Right lobe of liver (tissue), 4 donors: ENCODE measurements around the gene LCTL.

Experiments used
- CTCF ChIP-seq, 4 donors: fragments of 200-600 bp in 3 of 4; fragments of 450-650 bp in 1 of 4; IDR thresholded peaks; one replicate each; pipeline versions ENCODE4 v1.5.1 to v1.8.0; 2016 to 2022; ENCODE audit warnings: antibody characterized with exemption in 4 of 4, mild to moderate bottlenecking in 2 of 4
- POLR2A ChIP-seq: fragments of 450-650 bp; IDR thresholded peaks from one replicate; pipeline ENCODE4 v1.6.1; 2017; ENCODE audit warnings: antibody characterized with exemption, mild to moderate bottlenecking
- donor health status: DM: no; HTN: no; CAD: no.
- donor health status: DM: no; HTN: no; CAD: no.
- donor health status: DM: no; HTN: yes; CAD: no.

GRCh38 chr15:66587020-66587419, 21.2 kb upstream of the LCTL start:
- TF ChIP-seq CTCF (IDR thresholded peaks at IDR 0.05) (no peak), POLR2A (no peak)
